ENCODE data around the gene HEXIM1. TPM values are rescaled to one million over a fixed set of nuclear protein-coding genes. Genes with fewer than 3 reads are reported as not detected.

The HEXIM1 gene
- total RNA-seq, 2 experiments from 2014 or later: 12.1 to 16.4 TPM

GRCh38 chr17:45103269-45103795, 44.9 kb upstream of the HEXIM1 start:
- Histone ChIP-seq H3K4me2 (ENCODE audit: low read length) (no peak overlapping the region), H2AFZ (ENCODE audit: low read length) (no peak overlapping the region), H3K4me3 (ENCODE audit: low read depth, low read length, poor library complexity, severe bottlenecking) (no peak overlapping the region), H3K79me2 (ENCODE audit: insufficient read depth, low read depth, low read length) (no peaks in the 10 kb centered on the region), H3K9me3 (ENCODE audit: low read length) (no peaks in the 10 kb centered on the region), H3K36me3 (ENCODE audit: insufficient read depth, low read length) (peaks cover 94% of the 10 kb centered on the region), H3K9me2 (ENCODE audit: insufficient read depth, low read length) (no peaks in the 10 kb centered on the region), H3K27ac (ENCODE audit: low read depth, low read length, poor library complexity, severe bottlenecking) (no peak overlapping the region), H4K20me1 (ENCODE audit: insufficient read depth, low read length) (no peaks in the 10 kb centered on the region), H3K4me1 (ENCODE audit: insufficient read depth, low read length, poor library complexity, severe bottlenecking) (no peaks in the 10 kb centered on the region)
- TF ChIP-seq, protein P1, sequence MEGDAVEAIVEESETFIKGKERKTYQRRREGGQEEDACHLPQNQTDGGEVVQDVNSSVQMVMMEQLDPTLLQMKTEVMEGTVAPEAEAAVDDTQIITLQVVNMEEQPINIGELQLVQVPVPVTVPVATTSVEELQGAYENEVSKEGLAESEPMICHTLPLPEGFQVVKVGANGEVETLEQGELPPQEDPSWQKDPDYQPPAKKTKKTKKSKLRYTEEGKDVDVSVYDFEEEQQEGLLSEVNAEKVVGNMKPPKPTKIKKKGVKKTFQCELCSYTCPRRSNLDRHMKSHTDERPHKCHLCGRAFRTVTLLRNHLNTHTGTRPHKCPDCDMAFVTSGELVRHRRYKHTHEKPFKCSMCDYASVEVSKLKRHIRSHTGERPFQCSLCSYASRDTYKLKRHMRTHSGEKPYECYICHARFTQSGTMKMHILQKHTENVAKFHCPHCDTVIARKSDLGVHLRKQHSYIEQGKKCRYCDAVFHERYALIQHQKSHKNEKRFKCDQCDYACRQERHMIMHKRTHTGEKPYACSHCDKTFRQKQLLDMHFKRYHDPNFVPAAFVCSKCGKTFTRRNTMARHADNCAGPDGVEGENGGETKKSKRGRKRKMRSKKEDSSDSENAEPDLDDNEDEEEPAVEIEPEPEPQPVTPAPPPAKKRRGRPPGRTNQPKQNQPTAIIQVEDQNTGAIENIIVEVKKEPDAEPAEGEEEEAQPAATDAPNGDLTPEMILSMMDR (conservative IDR thresholded peaks at IDR 0.05; ENCODE audit: low read length): no peak
- no peak for TF ChIP-seq EZH2phosphoT487 (IDR thresholded peaks at IDR 0.05; ENCODE audit: borderline replicate concordance, low read depth, low read length)
- ChIA-PET CTCF (ENCODE audit: unreplicated experiment) (no interaction called here), POLR2A (no interaction called here)
- BruUV-seq (replicated peaks): no TSS peak
- intact Hi-C loops (cut with micrococcal nuclease; ENCODE audit: unreplicated experiment): no loop called here
- no peak for DNase-seq (ENCODE audit: low spot score)

- H3K36me3 ChIP-seq (ENCODE audit: insufficient read depth, low read length): peaks cover 93% of the 10 kb centered on the region
- no peaks in the 10 kb centered on the region for H3K9me3 ChIP-seq (ENCODE audit: low read length)
- H3K79me2 ChIP-seq (ENCODE audit: insufficient read depth, low read depth, low read length): no peaks in the 10 kb centered on the region
- H3K4me1 ChIP-seq (ENCODE audit: insufficient read depth, low read length, poor library complexity, severe bottlenecking): no peaks in the 10 kb centered on the region
- no TSS peak for BruUV-seq (replicated peaks)
- H3K9me2 ChIP-seq (ENCODE audit: insufficient read depth, low read length): no peaks in the 10 kb centered on the region
- ChIA-PET CTCF (ENCODE audit: unreplicated experiment) (no interaction called here), POLR2A (no interaction called here)
- intact Hi-C loops (cut with micrococcal nuclease; ENCODE audit: unreplicated experiment): no loop called here
- no peak for DNase-seq (ENCODE audit: low spot score)
- no peaks in the 10 kb centered on the region for H4K20me1 ChIP-seq (ENCODE audit: insufficient read depth, low read length)
- no peak overlapping the region for H3K4me3 ChIP-seq (ENCODE audit: low read depth, low read length, poor library complexity, severe bottlenecking)
- TF ChIP-seq, protein P1 (conservative IDR thresholded peaks at IDR 0.05; ENCODE audit: low read length): no peak
- no peak for TF ChIP-seq EZH2phosphoT487 (IDR thresholded peaks at IDR 0.05; ENCODE audit: borderline replicate concordance, low read depth, low read length)
- no peak overlapping the region for H3K27ac ChIP-seq (ENCODE audit: low read depth, low read length, poor library complexity, severe bottlenecking)
- no peak overlapping the region for H2AFZ ChIP-seq (ENCODE audit: low read length)
- H3K4me2 ChIP-seq (ENCODE audit: low read length): no peak overlapping the region
Observed at GRCh38 chr17:45104029-45104428, 44.2 kb upstream of the HEXIM1 start.

DNA sequence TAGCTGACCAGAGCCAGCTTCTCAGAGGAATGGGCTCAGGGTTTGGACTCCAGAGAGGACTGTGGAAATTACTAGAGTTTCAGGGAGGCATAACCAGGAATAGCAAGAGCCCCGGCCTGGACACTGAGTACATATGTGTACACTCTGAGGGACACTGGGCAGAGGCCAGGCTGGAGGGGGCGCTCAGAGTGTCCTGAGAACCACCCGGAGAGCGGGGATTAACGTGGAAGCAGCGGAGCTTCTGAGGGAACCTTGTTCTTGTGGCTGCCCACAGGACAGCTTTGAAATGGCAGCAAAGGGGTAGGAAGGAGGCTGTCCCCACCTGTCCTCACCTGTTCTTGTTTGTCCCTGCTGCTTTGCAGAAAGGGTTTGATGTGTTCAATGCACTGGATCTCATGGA, 43.8 kb upstream of the HEXIM1 start:
- POLR2A ChIA-PET: no interaction called here
- CTCF ChIA-PET (ENCODE audit: unreplicated experiment): no interaction called here

More for the DNA sequence above, 43.8 kb upstream of the HEXIM1 start:
- Histone ChIP-seq H4K20me1 (ENCODE audit: insufficient read depth, low read length) (no peaks in the 10 kb centered on the region), H3K4me1 (ENCODE audit: insufficient read depth, low read length, poor library complexity, severe bottlenecking) (no peaks in the 10 kb centered on the region), H3K9me2 (ENCODE audit: insufficient read depth, low read length) (no peaks in the 10 kb centered on the region), H3K4me2 (ENCODE audit: low read length) (no peak overlapping the region), H3K36me3 (ENCODE audit: insufficient read depth, low read length) (peaks cover 93% of the 10 kb centered on the region), H3K79me2 (ENCODE audit: insufficient read depth, low read depth, low read length) (no peaks in the 10 kb centered on the region), H3K4me3 (ENCODE audit: low read depth, low read length, poor library complexity, severe bottlenecking) (no peak overlapping the region), H3K27ac (ENCODE audit: low read depth, low read length, poor library complexity, severe bottlenecking) (no peak overlapping the region), H3K9me3 (ENCODE audit: low read length) (no peaks in the 10 kb centered on the region), H2AFZ (ENCODE audit: low read length) (no peak overlapping the region)
- intact Hi-C loops (cut with micrococcal nuclease; ENCODE audit: unreplicated experiment): no loop called here
- no TSS peak for BruUV-seq (replicated peaks)
- TF ChIP-seq EZH2phosphoT487 (IDR thresholded peaks at IDR 0.05; ENCODE audit: borderline replicate concordance, low read depth, low read length): no peak
- TF ChIP-seq, protein P1 (conservative IDR thresholded peaks at IDR 0.05; ENCODE audit: low read length): no peak
- no peak for DNase-seq (ENCODE audit: low spot score)

All from OCI-LY7 (cell line).